ENCODE data around the gene GNB5.

DNA sequence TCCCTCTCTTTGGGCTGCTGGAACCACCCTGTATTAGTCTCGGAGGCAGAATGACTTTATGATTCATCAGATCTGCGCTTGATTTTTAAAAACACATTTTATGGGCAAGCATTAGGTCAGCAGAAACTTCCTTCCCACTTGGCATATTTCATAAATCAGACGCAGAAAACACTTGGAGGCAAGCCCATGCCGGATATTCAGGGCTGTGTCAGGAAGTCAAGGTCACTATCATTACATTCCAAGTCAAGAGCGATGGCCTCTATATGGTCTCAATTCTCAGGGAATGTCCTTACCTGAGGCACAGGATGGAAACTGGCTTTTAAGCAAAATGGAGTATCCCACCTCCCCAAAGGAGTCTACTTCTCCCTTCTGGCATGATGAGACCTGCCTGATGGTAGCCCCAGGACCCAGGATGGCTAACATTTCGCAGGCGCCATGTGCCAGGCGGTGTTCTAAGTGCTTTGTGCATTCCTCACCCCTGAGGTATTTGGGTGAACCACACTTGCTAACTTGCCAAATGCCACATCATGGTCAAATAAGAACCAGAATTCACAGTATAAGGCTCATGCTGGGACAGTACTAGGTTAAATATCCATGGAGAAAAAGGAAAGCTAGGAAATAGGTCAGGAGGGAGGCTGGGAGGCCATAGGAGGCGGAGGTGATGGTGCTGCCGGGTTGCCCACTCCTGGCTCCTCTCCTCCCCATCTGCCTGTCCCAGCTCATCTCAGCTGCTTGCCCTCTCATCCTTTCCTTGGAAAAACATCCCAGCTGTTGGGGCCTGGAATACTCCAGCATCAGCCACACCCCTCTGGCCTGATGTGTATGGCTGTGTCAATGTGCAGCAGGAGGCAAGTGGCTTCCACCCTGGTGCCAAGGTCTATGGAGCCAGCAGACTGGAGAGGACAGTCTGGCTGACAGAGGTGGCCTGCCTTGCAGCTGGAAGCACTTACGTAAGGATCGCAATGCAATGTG, 97.4 kb downstream of the GNB5 start:
- no peak for TF ChIP-seq EZH2 (IDR thresholded peaks at IDR 0.05; ENCODE audit: low read depth)
- TF ChIP-seq, protein P1, sequence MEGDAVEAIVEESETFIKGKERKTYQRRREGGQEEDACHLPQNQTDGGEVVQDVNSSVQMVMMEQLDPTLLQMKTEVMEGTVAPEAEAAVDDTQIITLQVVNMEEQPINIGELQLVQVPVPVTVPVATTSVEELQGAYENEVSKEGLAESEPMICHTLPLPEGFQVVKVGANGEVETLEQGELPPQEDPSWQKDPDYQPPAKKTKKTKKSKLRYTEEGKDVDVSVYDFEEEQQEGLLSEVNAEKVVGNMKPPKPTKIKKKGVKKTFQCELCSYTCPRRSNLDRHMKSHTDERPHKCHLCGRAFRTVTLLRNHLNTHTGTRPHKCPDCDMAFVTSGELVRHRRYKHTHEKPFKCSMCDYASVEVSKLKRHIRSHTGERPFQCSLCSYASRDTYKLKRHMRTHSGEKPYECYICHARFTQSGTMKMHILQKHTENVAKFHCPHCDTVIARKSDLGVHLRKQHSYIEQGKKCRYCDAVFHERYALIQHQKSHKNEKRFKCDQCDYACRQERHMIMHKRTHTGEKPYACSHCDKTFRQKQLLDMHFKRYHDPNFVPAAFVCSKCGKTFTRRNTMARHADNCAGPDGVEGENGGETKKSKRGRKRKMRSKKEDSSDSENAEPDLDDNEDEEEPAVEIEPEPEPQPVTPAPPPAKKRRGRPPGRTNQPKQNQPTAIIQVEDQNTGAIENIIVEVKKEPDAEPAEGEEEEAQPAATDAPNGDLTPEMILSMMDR (conservative IDR thresholded peaks at IDR 0.05), result no peak
